ENCODE measurements around the gene PRG3.

- no peak for TF ChIP-seq SP1 (CRISPR knock-in tag; conservative IDR thresholded peaks at IDR 0.05)
- TF ChIP-seq CTCF (IDR thresholded peaks at IDR 0.05) = peak; percentile 89
- no peak for TF ChIP-seq ZNF512 (CRISPR knock-in tag; IDR thresholded peaks at IDR 0.05; ENCODE audit: borderline replicate concordance)
- no peak for TF ChIP-seq JAZF1 (CRISPR knock-in tag; IDR thresholded peaks at IDR 0.05)
- TF ChIP-seq FOXP1 (CRISPR knock-in tag; IDR thresholded peaks at IDR 0.05; ENCODE audit: borderline replicate concordance) = no peak
Measured at GRCh38 chr11:57345555-57346211, 35.3 kb downstream of the PRG3 start.

Measured in WTC11 (cell line).